ENCODE measurements around the gene FASTKD2.
A peak's percentile ranks its signal among the peaks of the same experiment; 100 is the strongest.

The FASTKD2 gene

DNA sequence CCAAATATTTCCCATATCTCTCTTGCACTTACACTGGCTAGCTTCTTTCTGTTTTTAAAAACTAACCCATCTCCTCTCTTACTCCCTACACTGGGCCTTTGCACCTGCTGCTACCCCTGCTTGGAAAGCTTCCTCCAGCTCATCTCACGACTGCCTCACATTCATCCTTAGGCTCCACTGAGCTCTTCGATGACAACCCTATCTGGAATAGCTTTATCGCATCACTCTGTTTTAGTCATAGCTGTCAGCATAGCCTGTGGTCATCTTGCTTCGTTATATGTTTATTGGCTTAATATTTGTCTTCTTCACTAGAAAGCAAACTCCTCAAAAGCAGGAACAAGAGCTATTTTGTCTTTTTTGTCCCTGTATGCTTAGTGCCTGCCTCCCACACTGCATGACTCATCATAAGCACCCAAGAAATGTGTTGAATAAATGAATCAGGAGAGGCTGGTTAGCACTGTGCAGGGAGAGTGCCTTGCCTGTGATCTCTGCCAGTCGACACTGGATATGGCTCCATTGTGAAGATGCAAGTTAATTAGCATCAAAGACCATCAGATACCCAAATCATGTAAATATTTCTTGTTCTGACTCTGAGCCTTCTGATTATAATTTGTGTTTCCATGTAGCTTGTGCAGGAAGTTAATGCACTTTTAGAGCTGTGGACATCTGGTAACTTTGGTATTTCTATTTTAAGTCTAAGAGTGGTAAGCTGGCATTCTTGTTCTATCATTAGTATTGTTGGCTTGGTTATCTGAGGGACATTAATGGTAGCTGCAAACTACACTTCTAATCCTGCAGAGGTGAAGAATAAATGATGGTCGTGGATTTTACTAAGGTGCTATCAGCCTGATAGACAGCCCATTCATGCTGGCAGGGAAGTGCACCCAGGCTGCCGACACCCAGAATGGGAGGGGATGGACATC, 36.9 kb upstream of the FASTKD2 start:
- H3K4me3 ChIP-seq (ENCODE audit: low read depth, low read length), result no peak overlapping the region
- TF ChIP-seq CTCF (IDR thresholded peaks at IDR 0.05; ENCODE audit: low read depth, low read length), result no peak
- in situ Hi-C loops (cut with HindIII; ENCODE audit: low sequenced_read_pairs), result no loop called here
- DNase-seq (ENCODE audit: low read depth, low spot score), result peak; percentile 5

DNA sequence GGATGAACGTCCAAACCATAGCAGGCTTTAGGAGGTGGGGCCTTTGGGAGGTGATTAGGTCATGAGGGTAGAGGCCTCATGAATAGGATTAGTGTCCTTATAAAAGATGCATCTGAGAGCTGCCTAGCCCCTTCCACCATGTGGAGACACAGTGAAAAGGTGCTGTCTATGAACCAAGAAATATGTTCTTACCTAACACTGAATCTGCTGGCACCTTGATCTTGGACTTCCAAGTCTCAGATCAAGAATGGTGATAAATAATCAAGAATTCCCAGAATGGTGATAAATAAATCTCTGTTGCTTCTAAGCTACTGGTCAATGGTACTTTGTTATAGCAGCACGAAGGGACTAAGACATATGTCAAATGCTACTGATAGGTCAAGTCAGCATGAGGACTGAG, 32.1 kb upstream of the FASTKD2 start:
- in situ Hi-C loops (cut with HindIII; ENCODE audit: low sequenced_read_pairs), result no loop called here
- DNase-seq (ENCODE audit: low read depth, low spot score), result no peak
- H3K4me3 ChIP-seq (ENCODE audit: low read depth, low read length), result no peak overlapping the region
- TF ChIP-seq CTCF (IDR thresholded peaks at IDR 0.05; ENCODE audit: low read depth, low read length), result no peak

DNA sequence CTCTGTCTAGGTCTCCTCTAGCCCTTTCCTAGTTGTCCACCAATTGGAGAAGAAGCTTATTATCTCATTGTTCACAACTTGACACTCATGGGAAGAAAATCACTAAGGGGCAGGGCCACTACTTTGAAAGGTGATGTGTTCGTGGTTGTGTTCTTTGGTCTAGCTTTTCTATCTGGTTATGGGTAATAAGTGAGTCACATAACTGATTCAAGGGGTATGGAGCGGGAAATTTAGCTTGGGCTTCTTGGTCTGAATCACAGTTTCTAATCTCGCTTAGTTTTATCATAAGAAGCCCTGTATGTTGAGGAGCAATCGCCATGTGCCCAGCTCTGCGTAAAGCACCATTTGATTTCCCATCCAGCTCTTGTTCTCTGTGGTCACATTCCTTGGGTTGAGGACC, 28.5 kb upstream of the FASTKD2 start:
- TF ChIP-seq CTCF (IDR thresholded peaks at IDR 0.05; ENCODE audit: low read depth, low read length), result no peak
- no peak for DNase-seq (ENCODE audit: low read depth, low spot score)
- in situ Hi-C loops (cut with HindIII; ENCODE audit: low sequenced_read_pairs), result no loop called here
- no peak overlapping the region for H3K4me3 ChIP-seq (ENCODE audit: low read depth, low read length)

GRCh38 chr2:206739271-206739670, 26.1 kb upstream of the FASTKD2 start:
- H3K4me3 ChIP-seq (ENCODE audit: low read depth, low read length), result no peak overlapping the region
- no peak for TF ChIP-seq CTCF (IDR thresholded peaks at IDR 0.05; ENCODE audit: low read depth, low read length)
- no peak for DNase-seq (ENCODE audit: low read depth, low spot score)
- in situ Hi-C loops (cut with HindIII; ENCODE audit: low sequenced_read_pairs), result no loop called here

- DNase-seq (ENCODE audit: low read depth, low spot score), result no peak
- no peak for TF ChIP-seq CTCF (IDR thresholded peaks at IDR 0.05; ENCODE audit: low read depth, low read length)
- in situ Hi-C loops (cut with HindIII; ENCODE audit: low sequenced_read_pairs), result no loop called here
- H3K4me3 ChIP-seq (ENCODE audit: low read depth, low read length), result no peak overlapping the region
These were observed 24.6 kb upstream of the FASTKD2 start for GRCh38 chr2:206740800-206741199.

GRCh38 chr2:206756816-206757215, 8.6 kb upstream of the FASTKD2 start:
- H3K4me3 ChIP-seq (ENCODE audit: low read depth, low read length), result no peak overlapping the region
- in situ Hi-C loops (cut with HindIII; ENCODE audit: low sequenced_read_pairs), result no loop called here
- no peak for TF ChIP-seq CTCF (IDR thresholded peaks at IDR 0.05; ENCODE audit: low read depth, low read length)
- DNase-seq (ENCODE audit: low read depth, low spot score), result no peak
